ENCODE data around the gene ANO10.
"Not testable (repeated sequence)": the region's sequence is repeated elsewhere in the genome, so short reads cannot be mapped to it uniquely, and the experiment has no call there.

ANO10 gene

GRCh38 chr3:43573576-43573975 is 48.2 kb downstream of the ANO10 start:
- FAIRE-seq = no peak

DNA sequence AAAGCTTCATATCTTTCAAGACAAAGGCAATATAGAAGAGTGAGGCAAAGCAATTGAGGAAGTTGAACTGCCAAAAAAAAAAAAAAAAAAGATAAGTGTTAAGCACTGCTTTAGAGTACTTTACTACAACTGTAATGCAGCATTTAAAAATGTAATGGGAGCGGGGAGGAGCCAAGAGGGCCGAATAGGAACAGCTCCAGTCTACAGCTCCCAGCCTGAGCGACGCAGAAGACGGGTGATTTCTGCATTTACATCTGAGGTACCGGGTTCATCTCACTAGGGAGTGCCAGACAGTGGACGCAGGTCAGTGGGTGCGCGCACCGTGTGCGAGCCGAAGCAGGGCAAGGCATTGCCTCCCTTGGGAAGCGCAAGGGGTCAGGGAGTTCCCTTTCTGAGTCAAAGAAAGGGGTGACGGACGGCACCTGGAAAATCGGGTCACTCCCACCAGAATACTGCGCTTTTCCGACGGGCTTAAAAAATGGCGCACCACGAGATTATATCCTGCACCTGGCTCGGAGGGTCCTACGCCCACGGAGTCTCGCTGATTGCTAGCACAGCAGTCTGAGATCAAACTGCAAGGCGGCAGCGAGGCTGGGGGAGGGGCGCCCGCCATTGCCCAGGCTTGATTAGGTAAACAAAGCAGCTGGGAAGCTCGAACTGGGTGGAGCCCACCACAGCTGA is 56.0 kb downstream of the ANO10 start:
- FAIRE-seq = not testable (repeated sequence)

- FAIRE-seq = no peak
Observed at GRCh38 chr3:43559961-43560360, 61.9 kb downstream of the ANO10 start.

DNA sequence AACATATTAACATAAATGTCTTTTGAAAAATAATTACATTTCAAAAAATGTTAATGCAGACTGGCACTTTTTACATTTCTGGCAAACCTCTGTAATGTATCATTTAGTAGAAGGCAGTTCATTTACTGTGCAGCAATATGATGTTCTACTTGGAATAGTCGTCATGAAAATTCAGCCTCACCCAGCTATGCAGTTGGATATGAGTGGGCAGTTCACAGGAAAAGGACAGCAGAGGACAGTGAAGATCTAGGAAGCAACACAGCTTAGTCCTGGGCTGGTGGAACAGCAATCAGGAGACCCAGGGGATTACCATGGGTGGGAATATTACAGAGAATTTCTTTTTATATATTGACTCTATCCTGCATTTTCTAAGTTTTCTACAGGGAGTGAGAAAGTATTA is 63.6 kb downstream of the ANO10 start:
- FAIRE-seq = no peak

DNA sequence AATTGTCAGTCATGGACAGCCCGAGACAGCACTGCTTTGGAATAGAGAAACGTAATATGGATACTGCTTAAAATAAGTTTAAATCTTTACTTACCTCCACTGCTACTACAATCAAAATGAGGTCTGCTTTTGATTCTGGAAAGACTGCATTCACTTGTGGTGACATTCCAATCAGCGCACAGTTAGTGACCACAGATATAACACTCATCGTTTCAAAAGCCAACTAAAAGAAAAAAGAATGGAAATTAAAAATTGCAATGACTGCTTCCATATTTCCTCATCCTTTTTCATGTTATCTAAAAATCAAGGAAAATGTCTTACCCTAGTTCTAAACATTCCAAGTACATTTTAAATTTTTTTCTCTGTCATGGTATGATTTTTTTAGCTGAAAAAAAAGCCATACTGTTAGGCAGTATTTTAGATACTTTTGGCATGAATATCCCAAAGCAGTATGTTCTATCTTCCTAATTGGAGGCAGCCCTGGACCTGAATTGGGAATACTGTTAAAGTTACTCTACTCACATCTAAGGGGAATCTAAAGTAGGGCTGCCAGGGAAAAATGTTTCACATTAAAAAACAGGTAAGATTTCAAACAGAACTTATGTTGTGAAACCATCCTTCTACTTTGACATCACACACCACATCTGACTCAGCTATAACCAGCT is 72.1 kb downstream of the ANO10 start:
- FAIRE-seq = no peak

- FAIRE-seq = peak; percentile 94
Observed at GRCh38 chr3:43544277-43544676, 77.5 kb downstream of the ANO10 start.

- FAIRE-seq = no peak
Observed at GRCh38 chr3:43542328-43543043, 79.3 kb downstream of the ANO10 start.

DNA sequence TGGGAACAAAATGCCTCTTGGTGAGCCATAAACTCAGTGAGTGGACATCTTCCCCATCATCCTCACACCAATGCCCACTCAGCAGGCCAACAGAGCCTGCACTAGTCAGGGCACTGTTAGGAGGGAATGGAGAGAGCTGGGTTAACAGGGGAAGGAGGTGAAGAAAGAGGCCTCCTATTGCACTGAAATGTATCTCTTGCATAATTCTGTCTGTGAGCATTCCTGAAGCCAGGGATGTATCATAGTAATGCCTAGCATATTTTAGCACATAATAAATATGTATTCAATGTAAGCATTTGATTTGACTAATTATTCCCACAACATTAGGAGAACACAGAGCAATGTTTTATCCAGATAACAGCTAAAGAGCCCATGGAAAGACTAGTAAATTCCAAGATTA is 81.2 kb downstream of the ANO10 start:
- FAIRE-seq = no peak

DNA sequence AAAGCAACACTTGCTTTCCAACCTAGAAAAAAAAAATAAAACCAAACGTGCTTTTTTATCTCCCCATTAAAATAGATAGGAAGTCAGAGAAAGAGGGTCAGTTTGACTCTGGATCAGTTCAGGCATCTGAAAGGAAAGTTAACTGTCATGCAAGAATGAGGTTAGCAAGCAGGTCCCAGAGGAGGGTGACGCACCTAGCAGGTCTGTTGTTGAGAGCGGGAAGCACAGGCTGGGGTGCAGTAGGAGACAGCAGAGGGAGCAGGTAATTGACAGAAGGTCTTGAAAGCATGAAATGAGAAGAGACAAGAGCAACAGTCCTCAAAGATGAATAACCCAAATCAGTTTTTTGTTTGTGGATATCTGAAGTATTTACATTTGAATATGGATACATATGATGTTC is 82.5 kb downstream of the ANO10 start:
- FAIRE-seq = no peak

- FAIRE-seq = no peak
Observed at GRCh38 chr3:43537225-43537624, 84.6 kb downstream of the ANO10 start.

- FAIRE-seq = no peak
Observed at GRCh38 chr3:43534675-43535074, 87.1 kb downstream of the ANO10 start.

GRCh38 chr3:43533009-43533408 is 88.8 kb downstream of the ANO10 start:
- FAIRE-seq = no peak

- no peak for FAIRE-seq
Observed at GRCh38 chr3:43531835-43532234, 90.0 kb downstream of the ANO10 start.

DNA sequence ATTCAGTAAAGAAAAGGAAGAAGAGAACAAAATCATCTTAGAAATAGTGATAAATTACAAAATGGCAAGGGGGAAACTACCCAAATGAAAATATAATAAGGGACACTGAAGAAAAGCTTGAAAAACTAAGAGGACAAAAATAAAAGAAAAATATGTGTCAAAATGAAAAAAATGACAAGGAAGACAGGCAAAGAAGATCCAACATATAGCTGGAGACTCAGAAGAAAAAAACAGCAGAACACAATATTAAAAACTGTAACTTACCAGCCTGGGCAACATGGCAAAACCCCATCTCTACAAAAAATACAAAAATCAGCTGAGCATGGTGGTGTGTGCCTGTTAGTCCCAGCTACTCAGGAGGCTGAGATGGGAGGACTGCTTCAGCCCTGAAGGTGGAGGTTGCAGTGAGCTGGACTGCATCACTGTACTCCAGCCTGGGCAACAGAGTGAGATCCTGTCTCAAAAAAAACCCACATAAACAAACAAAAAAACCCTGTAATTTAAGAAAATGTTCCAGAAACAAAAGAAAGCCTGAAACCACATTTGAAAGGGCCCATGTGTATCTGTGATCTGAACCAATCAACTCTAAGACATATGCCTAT is 93.2 kb downstream of the ANO10 start:
- no peak for FAIRE-seq

DNA sequence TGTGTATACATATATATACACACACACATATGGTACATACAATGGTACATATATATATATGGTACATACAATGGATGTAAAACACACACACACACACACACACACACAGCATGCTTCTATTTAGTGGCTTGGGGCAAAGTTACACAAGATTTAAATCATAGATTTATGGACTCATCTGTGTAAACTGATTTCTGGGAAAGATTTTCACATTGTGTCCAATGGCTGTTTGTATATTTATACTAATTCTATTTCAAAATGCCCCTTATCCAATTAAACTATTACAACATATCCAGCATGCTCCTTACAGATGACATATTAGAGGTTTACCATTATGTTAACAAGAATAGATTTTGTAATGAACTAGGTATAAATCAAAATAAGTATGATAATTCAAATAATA is 94.9 kb downstream of the ANO10 start:
- no peak for FAIRE-seq

DNA sequence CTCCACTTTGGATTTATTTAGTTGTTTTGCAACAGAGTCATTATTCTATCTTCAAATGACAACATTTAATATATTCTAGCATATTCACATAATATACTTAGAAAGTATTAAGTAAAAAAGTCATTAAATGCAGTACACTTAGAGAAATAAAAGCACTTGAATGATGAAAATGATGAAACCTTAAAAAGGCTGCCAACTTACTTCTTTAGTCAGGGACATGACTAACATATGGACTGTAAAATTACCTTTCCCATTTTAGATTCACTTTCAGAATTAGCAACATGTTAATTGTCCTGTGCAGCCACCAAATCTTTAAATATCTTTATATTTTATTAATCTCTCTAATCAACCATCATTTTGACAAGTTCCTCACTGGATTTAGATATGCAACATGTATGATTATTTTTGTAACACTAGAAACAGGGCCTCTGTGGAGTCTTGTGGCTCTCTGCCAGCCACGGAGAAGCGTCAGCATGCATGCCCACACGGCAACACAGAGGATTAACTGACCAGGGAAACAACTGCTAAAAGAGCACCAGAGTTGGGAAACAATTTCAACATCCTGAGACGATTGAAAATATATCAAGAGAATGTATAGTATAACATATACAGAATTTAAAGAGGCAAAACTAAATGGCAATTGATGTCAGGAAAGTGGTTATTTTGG is 95.7 kb downstream of the ANO10 start:
- no peak for FAIRE-seq

GRCh38 chr3:43525386-43525785 is 96.4 kb downstream of the ANO10 start:
- FAIRE-seq = no peak

- FAIRE-seq = no peak
Observed at GRCh38 chr3:43523454-43524053, 98.3 kb downstream of the ANO10 start.

DNA sequence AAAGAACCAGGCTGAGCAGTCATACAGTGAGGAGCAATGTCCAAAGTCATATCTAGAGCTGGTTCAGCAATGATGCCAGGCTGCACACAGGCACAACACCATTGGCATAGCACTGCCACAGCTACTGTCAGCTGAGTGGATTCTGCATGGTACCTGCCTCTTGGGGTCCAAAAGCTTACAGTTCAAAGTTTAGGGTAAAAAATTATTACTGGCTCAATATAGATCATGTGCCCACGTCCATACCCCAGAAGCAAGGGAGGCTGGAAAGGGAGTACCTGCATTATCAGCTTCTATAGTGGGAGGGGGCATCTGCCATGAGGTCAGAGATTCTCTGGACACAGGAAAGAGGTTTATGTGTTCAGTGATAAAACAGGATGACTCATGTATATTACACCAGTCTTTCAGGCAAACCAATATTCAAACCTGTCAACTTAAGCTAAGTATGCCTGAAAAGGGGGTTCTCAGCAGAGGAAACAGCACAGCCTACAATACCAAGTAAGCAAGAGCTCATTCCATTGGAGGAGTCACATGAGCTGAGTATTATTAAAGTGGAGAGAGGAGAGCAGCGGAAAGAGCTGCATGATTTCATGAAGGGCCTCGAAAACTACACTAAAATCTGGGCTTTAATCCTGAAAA is 99.0 kb downstream of the ANO10 start:
- no peak for FAIRE-seq

GRCh38 chr3:43521941-43522340 is 99.9 kb downstream of the ANO10 start:
- FAIRE-seq = no peak

DNA sequence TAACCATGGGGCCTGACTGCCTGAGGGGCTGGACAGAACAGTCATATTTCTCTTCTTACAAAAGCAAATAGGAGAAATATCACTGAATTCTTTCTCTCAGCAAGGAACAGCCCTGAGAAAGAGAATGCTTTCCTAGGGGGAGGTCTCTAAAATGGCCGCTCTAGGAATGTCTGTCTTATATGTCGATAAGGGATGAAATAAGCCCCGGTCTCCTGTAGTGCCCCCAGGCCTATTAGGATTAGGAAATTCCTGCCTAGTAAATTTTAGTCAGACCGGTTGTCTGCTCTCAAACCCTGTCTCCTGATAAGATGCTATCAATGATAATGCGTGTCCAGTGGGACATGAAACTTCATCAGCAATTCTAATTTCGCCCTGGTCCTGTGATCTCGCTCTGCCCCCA is 103.3 kb downstream of the ANO10 start:
- FAIRE-seq = not testable (repeated sequence)

DNA sequence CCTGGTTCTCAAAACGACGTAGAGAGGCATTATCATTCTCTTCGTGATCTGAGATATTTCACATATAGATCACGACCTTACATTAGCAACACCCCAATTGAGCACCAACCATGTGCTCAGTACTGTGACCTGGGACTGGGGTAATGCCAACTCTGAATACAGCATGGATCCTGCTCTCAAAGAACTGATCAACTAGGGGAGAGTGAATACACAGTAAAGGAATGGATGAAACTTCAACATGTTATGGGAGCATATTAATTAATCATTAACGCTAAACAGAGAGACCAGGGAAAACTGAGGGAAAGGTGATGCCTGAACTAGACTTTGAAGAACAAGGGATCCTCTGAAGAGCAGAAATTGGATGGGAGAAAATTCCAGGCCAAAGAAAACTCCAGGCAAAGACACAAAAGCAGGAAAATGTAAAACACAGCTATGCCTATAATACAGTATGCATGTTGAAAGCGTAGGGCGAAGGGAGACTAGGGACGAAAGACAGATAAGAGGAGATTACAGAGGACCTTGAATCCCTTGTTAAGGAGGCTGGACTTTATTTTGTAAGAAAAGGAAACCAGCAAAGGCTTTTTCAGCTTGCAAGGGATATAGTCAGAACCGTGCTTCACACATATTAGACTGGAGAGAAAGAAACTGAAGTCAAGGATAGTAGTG is 105.7 kb downstream of the ANO10 start:
- FAIRE-seq = no peak

Data from endometrium (tissue), 2 donors.